GM13977 (cell line): ENCODE results near the gene CFAP157.
A peak's percentile ranks its signal among the peaks of the same experiment; 100 is the strongest.

Experiments
- DNase-seq: peaks from one replicate; pipeline ENCODE4 v3.0.0; 2012; ENCODE audit warnings: low spot score
- CTCF ChIP-seq: IDR thresholded peaks from 2 replicates; pipeline ENCODE4 v1.5.1; 2012; ENCODE audit warnings: mild to moderate bottlenecking, control low read depth; ENCODE audit not compliant: insufficient read depth; ENCODE audit errors: extremely low read depth, missing control alignments
- in situ Hi-C: fragments of 300-500 bp; cut with MboI; formaldehyde crosslinking; loops from one replicate; pipeline ENCODE4 v1.12.0; 2022; ENCODE audit warnings: low sequenced_read_pairs, low pct_unique_long_range_greater_than_20kb, mixed read lengths, inconsistent platforms; ENCODE audit not compliant: unreplicated experiment

CFAP157 gene

GRCh38 chr9:127763918-127764384, 57.2 kb downstream of the CFAP157 start:
- TF ChIP-seq CTCF: peak; percentile 66
- DNase-seq: no peak
- in situ Hi-C loops: no loop called here

DNA sequence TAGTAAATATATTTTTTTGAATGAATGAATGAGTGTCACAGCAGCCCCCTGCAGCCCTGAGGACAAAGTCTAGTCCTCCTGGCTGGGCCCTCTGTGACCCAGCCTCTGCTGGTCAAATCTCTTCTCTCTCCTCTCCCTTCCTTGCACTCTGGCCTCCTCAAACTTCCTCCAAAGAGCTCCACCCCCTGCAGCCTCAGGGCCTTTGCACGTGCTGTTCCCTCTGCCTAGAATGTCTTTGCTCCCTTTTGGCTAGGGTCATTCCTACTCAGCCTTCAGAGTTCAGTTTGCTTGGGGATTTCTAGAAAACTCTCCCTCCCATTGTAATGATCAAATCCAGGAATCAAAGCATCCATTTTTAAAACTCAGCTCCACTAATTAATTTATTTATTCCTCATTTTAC, 58.6 kb downstream of the CFAP157 start:
- TF ChIP-seq CTCF: no peak
- in situ Hi-C loops: no loop called here
- no peak for DNase-seq
